LNCaP clone FGC (cell line): ENCODE data around the gene MAPK11.
A peak's percentile ranks its signal among the peaks of the same experiment; 100 is the strongest.

Experiments used
- DNase-seq: peaks from one replicate; pipeline ENCODE4 v3.0.0-alpha.2; 2011; ENCODE audit warnings: low read depth
- H3K4me3 ChIP-seq: 2 replicates; pipeline ENCODE4 v1.5.1; 2011; ENCODE audit warnings: mild to moderate bottlenecking, low read depth, low read length, control low read depth
- CTCF ChIP-seq: IDR thresholded peaks from 2 replicates; pipeline ENCODE4 v1.5.1; 2012; ENCODE audit warnings: mild to moderate bottlenecking; ENCODE audit not compliant: control insufficient read depth, insufficient read depth; ENCODE audit errors: extremely low read depth

The MAPK11 gene

GRCh38 chr22:50264946-50265669 is 5.1 kb downstream of the MAPK11 start:
- no peak for DNase-seq
- TF ChIP-seq CTCF, result no peak

GRCh38 chr22:50264104-50264745 is 6.0 kb downstream of the MAPK11 start:
- no peak overlapping the region for H3K4me3 ChIP-seq
- TF ChIP-seq CTCF, result no peak
- no peak for DNase-seq

More at GRCh38 chr22:50264946-50265669, 5.1 kb downstream of the MAPK11 start:
- no peak overlapping the region for H3K4me3 ChIP-seq

GRCh38 chr22:50262973-50263617 is 7.1 kb downstream of the MAPK11 start:
- H3K4me3 ChIP-seq, result no peak overlapping the region
- DNase-seq, result no peak
- no peak for TF ChIP-seq CTCF

GRCh38 chr22:50262460-50262911 is 7.7 kb downstream of the MAPK11 start:
- no peak overlapping the region for H3K4me3 ChIP-seq
- TF ChIP-seq CTCF, result no peak
- no peak for DNase-seq

- H3K4me3 ChIP-seq, result peak within 1 kb of the TSS; percentile 71
- no peak for DNase-seq
- no peak for TF ChIP-seq CTCF
Measured at GRCh38 chr22:50261615-50262459, 8.3 kb downstream of the MAPK11 start, which contains the start of gene MAPK12. MAPK12 (minus strand) TSS chr22:50261683; CDS start chr22:50261509, 174 bp downstream.

GRCh38 chr22:50260801-50261614 is 9.2 kb downstream of the MAPK11 start:
- no peak for DNase-seq
- H3K4me3 ChIP-seq, result peak overlapping the region; percentile 71
- TF ChIP-seq CTCF, result no peak
